ENCODE data around the gene MRNIP.
A peak's percentile ranks its signal among the peaks of the same experiment; 100 is the strongest.

MRNIP gene

GRCh38 chr5:179830818-179831468, 27.7 kb downstream of the MRNIP start:
- no peak for TF ChIP-seq CTCF (IDR thresholded peaks at IDR 0.05; ENCODE audit: low read depth, low read length)
- DNase-seq (ENCODE audit: low read depth, low spot score): no peak
- in situ Hi-C loops (cut with HindIII; ENCODE audit: low sequenced_read_pairs): no loop called here
- no peak overlapping the region for H3K4me3 ChIP-seq (ENCODE audit: low read depth, low read length)

DNA sequence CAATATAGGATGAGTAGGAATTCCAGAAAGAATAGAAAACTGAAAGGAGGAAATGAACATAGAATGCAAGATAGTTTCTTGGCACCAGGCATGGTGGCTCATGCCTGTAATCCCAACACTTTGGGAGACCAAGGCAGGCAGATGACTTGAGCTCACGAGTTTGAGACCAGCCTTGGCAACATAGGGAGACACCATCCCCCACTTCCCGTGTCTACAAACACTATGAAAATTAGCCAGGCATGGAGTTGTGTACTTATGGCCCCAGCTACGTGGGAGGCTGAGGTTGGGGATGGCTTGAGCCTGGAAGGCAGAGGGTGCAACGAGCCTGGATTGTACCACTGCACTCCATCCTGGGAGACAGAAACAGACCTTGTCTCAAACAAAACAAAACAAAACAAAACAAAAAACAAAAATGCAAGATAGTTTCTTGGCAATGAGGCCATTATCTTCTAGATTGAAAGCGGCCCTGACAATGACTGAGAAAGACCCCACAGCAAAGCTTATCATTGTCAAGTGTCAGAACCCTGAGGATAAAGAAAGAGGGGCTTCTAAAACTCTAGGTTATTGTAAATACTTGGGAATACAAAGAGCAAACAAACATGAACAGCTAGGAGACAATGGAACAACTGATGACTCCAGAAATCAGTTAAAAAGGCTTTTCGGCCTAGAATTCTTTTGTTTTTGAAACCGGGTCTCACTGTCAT, 28.7 kb downstream of the MRNIP start:
- TF ChIP-seq CTCF (IDR thresholded peaks at IDR 0.05; ENCODE audit: low read depth, low read length): no peak
- H3K4me3 ChIP-seq (ENCODE audit: low read depth, low read length): no peak overlapping the region
- in situ Hi-C loops (cut with HindIII; ENCODE audit: low sequenced_read_pairs): no loop called here
- DNase-seq (ENCODE audit: low read depth, low spot score): no peak

- TF ChIP-seq CTCF (IDR thresholded peaks at IDR 0.05; ENCODE audit: low read depth, low read length): no peak
- DNase-seq (ENCODE audit: low read depth, low spot score): no peak
- in situ Hi-C loops (cut with HindIII; ENCODE audit: low sequenced_read_pairs): no loop called here
- H3K4me3 ChIP-seq (ENCODE audit: low read depth, low read length): no peak overlapping the region
Observed at GRCh38 chr5:179828756-179829421, 29.7 kb downstream of the MRNIP start.

GRCh38 chr5:179827680-179828079, 30.9 kb downstream of the MRNIP start:
- no peak overlapping the region for H3K4me3 ChIP-seq (ENCODE audit: low read depth, low read length)
- TF ChIP-seq CTCF (IDR thresholded peaks at IDR 0.05; ENCODE audit: low read depth, low read length): peak; percentile 20
- in situ Hi-C loops (cut with HindIII; ENCODE audit: low sequenced_read_pairs): no loop called here
- DNase-seq (ENCODE audit: low read depth, low spot score): peak; percentile 62

DNA sequence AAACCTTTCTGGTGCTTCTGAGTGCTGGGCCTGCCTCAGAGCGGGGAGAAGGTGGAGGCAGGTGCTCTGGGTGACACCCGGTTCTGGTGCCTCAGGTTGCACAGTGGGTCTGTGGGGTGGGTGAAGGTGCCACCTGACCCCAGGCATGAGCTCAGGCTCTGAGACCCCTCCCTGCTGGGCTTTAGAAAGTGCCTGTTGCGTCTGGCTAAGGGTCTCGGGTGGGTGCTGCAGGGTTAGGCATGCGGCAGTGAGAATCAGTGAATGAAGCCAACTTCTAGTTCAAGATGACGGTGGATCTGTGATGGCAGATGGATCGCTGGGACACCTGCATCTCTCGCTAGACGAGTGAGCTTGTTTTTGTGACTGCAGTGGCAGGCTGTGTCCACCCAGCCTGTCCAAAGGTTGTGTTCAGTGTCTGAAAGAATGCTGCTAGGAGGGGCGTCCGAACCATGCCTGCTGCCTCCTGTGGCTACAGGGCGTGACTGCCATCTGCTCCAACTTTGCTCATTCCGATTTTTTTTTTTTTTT, 32.9 kb downstream of the MRNIP start:
- no peak overlapping the region for H3K4me3 ChIP-seq (ENCODE audit: low read depth, low read length)
- no peak for TF ChIP-seq CTCF (IDR thresholded peaks at IDR 0.05; ENCODE audit: low read depth, low read length)
- in situ Hi-C loops (cut with HindIII; ENCODE audit: low sequenced_read_pairs): no loop called here
- no peak for DNase-seq (ENCODE audit: low read depth, low spot score)

DNA sequence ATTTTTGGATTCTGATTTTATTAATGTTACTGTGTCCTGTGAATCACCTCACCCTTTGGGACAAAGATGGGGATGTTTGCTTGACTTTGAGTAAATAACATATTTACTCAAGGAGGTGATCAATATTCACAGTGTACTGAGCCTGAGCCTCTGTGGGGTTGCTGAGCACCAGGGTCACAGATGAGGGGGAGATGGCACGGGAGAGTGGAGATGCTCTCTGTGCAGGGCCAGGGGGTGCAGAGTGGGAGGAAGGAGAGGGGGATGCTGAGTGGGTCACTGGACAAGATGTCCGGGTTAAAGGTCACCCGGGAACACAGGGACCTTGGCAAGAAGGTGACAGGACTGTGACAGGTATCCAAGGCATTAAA, 33.9 kb downstream of the MRNIP start:
- no peak overlapping the region for H3K4me3 ChIP-seq (ENCODE audit: low read depth, low read length)
- in situ Hi-C loops (cut with HindIII; ENCODE audit: low sequenced_read_pairs): no loop called here
- no peak for TF ChIP-seq CTCF (IDR thresholded peaks at IDR 0.05; ENCODE audit: low read depth, low read length)
- DNase-seq (ENCODE audit: low read depth, low spot score): no peak

All from astrocyte of the spinal cord (primary cell).